GM12892 (cell line): ENCODE results near the gene ZNF467.

Experiments used
- POLR2A ChIP-seq: IDR thresholded peaks from 2 replicates; pipeline ENCODE4 v1.6.1; 2011; ENCODE audit warnings: low read depth, low read length, control low read depth
- POLR2AphosphoS5 ChIP-seq: IDR thresholded peaks from 2 replicates; pipeline ENCODE4 v1.6.1; 2011; ENCODE audit warnings: low read depth, low read length, control low read depth
- TAF1 ChIP-seq: IDR thresholded peaks from 2 replicates; pipeline ENCODE4 v1.6.1; 2011; ENCODE audit warnings: low read depth, mild to moderate bottlenecking, control low read depth, low read length, borderline replicate concordance

DNA sequence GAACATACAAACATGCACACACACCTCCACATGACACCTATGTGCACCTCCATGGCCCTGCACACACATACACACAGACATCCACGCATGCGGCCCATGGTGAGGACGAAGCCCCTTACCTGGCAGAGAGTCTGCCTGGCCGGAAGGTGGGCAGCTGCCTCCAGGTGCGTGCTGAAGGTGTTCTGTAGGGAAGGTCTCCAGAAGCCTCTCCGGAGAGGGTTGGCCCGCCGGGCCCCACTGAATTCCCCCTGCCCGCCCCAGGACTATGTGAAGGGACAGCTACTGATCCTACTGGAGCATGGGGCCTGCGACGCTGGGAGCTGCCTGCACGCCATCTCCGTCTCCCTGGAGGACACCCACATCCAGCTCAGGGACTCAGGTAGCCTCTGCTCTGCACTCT is 8.5 kb upstream of the ZNF467 start:
- TF ChIP-seq POLR2A (no peak), POLR2AphosphoS5 (no peak), TAF1 (no peak)
